NCI-H69 (cell line): ENCODE results near the gene PRKCE.

Source experiments
- DNase-seq: peaks from one replicate; lab custom pipeline; 2025; lab: John Stamatoyannopoulos, UW

The PRKCE gene

DNA sequence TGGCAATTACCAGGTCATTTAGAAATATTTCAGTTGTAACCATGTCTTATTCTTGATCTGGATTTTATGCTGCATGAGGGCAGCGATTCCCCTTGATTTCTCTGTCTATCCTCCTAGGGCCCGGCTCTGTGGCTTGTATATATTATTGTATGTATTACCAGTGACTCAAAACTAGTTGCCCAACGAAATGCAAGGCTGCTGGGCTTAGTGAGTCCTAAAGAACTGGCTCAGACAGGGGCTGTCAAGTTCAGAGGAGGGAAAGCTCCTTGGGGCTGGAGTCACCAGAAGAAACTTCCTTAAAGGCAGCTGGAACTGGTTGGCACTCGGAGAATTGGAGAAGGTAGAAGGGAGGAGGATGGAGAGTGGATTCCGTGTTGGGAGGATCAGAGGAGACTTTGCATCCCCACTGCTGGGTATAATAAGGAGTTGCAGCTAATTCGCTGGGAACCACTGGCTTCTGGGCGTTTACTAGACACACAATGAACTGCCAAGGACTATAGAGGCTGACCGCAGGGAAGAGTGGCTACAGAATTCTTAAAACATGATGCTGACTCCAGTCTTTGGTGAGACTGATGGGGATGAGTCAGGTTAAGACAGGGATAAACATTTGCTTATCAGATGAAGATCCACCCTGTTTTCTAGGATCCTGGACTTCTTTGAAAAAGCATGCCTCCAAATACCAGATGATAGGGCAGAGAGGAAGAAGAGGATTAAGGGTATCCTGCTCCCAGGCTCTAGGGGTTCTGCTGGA is 104.3 kb downstream of the PRKCE start:
- DNase-seq = no peak

DNA sequence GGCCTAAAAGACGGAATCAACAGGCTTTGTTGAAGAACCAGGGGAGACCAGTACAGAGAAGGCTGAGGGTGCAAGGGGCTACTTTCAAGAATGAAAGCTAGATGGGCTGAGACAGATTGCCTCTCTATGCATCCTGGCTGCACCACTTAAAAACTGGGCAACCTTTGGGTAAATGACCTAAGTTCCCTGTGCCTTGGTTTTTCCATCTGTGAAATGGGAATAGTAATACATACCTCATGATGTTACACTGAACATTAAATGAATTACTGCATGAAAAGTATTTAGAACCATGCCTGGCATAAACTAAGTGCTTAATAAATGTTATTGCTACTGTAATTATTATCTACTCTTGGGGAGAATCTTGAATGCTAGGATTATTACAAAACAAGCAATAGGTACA is 106.5 kb downstream of the PRKCE start:
- DNase-seq = no peak

DNA sequence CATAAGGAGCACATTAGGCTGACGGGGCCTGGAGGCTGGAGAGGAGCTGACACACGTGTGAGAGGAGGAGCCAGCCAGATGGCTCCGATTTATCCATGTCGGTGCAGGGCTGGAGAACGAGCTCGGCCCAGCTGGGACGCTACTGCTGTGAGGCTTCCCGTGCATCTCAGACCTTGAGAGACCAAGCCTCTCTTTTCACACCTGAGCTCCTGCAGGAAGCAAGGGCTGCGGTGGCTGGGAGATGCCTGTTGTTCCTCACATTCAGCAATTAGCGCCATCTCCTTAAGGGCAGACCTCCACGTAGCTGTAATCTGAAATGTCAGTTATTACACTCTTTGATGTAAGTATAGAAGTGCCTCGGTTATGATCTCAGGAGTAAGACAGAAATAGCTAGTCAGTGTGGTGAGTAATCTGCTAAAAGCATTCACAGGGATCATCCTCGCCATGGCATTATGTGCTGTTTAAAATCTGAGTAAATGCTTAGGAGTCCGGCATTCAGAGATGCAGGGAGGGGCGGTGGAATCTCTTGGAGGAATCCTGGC is 107.9 kb downstream of the PRKCE start:
- no peak for DNase-seq

DNA sequence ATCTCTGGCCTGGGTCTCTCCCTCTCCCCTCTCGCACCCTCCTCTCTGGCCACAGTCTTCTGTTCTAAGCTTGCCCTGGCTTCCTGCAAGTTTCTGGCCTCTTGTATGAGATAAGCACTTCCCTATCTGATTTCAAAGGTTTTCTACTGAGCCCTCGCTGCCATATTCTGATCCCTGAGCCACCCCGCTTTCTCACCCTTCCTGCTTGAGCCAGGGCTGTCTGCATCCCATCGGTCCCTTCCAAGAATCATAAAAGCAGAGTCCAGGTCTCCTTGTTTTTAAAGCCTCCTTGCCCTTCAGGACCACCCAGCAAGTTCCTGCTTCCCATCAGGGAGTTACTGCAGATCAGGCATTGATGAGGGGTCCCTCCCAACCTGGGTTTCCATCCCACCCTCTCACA is 110.2 kb downstream of the PRKCE start:
- no peak for DNase-seq

DNA sequence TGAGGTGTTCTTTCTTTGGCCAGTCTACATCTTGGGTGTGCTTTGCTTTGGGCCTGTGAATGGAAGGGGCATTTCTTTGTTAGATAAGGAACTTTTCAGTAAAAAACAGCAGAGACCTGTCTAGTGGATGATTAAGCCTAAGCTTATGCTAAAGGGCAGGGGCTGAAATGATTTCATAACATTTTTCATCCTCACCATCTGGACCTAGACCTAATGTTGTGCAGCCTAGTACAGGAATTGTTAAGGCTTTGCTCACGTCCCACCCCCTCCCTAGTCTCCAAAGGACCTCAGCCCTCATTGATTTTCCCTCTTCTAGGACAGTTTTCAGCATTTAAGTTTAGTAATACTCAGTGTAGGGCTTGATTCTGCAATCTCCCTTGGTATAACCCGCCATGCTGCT is 111.8 kb downstream of the PRKCE start:
- DNase-seq = no peak

DNA sequence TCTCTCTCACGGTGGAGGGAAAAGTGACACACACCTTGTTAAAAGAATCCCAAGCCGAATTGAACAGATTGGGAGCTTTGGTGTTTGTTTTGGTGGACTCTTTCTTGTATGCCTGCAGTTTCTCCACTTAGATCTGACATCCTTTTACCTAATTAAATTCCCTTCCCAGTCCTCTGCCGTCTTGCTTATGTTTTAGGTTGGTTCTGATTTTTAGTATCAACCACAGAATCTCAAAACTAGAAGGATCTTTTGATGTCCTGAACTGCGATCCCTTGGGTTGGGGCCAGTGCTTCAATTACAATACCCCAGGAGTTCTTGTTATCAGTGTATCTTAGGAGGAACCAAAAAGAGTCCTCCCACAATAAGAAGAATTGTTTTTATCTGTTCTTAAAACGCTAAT is 112.3 kb downstream of the PRKCE start:
- DNase-seq = no peak

DNA sequence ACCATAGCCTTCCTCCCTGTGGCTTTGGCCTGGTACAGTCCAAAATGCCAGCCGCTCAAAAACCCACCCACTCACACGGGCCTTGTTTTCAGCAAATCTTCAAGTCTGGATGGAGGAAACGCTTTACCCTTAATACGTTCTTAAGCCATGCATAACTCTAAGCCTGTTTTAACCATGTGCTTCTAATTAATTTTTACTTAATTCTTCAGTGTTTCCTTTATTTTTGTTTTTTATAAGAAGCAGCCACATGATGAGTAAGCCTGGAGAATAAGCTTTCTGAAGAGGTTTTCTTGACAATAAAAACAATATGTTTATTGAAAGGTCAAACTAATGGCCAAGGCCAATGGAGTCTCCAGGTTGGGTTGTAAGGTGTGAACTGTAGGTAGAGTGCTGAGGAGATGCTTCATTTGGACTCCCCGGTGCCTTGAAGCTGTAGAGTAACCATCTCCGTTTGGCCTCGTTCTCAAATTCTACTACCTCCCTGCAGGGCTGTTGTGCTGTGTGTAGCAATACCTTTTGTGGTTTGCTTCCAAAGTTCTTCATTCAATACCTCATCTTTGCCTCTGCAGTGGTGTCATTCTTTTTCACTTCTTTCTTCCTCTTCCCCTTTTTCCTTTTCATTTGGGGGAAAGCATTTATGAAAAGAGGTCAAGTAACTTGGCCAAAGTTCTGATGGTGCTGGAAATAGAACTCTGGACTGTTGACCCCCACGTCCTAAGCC is 113.7 kb downstream of the PRKCE start:
- DNase-seq = no peak

DNA sequence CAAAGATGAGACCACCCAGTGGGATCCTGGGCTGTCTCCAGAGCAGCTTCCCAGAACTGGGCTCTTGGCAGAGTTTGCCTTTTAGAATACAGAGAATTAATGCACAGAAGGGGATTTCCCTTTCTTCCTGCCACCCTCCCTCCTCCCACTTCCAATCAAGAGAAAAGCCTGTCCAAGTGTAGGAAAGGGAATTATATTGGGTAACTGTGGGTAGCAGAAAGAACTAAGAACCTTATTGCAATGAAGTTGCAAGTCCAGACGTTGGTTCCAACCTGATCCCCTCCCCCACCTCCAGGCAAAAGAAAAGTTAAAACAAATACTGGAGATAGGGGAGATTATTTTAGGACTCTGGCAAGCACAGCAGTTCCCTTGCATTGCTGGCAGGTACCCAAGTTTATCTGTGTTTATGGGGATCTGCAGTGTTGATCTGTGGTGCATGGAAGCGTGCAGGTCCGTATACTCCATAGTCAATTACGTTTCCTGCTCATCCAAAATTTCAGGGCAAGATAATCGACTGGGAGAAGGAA is 114.3 kb downstream of the PRKCE start:
- no peak for DNase-seq

DNA sequence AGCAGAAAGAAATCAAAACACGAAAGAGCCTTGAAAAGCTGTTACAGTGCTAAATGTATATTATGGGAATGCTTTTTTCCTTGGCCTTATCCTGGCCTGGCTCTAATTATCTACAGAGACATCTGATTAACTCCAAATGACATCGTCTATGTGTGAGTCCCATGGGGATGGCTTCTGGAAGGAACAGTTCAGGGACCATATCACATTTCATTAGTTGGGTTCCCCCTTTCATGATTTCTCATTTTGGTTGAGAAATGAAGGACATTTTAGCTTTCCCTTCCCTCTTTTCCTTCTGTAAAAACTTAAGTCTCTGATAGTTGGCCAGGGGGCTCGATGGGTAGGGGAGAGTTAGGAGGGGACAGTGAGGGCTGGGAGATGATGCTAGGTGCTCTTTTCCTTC is 116.7 kb downstream of the PRKCE start:
- no peak for DNase-seq

DNA sequence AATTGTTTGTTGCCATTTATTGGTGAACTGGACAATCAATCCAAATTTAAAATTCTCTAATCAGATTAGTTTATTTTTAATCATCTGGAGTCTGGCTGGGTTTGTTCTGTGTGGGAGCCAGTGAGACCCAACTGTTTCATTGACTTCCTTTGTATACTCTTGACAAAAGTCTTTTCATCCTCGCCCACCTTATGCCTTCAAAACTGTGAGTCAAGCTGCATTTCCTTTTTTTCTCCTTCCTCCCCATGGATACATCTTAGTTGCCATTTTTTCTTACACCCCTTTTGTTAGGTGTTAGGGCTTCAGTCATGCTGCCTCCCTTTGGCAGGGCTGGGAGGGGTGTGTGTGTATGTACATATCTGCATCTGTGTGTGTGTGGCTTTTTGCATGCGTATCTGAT is 117.6 kb downstream of the PRKCE start:
- DNase-seq = no peak

DNA sequence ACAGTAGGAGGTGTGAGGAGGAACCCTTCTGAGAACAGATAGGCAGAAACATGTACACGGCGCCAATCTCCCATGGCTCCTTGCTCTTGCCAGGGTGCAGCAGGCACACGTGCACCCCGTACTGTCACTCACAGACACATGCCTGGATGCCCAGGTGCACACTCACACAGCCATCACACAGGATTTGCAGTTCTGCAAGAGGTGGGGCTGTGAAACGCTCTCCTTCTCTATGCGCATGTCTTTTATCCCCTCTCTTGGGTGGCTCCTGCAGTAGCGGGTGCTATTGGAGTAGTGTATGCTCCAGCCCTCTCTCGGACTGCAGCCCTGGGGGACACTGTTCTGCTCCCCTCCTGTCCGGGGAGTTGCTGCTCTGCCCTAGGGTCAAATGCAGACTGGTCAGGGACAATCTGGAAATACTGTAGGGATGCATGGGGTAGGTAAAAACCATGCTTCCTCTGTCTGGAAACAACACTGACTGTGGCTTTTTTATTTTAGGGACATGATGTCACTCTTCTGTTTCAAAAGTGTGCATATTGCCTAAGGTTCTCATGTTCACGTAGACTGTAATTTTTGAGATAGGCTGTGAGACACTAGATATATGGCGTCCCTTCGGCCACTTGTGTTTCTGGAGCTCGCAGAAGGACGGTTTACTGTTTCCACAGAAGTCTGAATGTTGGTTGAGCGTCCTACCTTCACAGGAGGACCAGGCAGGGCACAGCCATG is 118.5 kb downstream of the PRKCE start:
- no peak for DNase-seq

DNA sequence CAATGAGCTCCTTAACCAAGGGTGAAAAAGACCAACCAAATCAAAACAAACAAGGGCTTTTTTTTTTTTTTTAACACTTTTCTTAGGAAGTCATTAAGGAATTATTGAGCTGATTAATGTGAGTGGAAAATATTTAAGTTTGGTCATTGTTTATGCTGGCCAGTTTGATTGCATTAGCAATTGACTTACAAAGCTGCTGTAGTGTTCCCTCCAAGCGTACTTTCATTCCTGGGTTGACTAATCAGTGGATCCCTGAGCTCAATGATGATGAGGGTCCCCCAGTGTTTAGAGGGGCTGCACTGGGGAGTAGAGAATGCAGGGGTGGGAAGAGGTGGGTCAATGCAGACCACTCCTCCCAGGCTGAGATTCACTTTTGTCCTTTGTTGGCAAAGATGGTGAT is 119.3 kb downstream of the PRKCE start:
- DNase-seq = no peak

DNA sequence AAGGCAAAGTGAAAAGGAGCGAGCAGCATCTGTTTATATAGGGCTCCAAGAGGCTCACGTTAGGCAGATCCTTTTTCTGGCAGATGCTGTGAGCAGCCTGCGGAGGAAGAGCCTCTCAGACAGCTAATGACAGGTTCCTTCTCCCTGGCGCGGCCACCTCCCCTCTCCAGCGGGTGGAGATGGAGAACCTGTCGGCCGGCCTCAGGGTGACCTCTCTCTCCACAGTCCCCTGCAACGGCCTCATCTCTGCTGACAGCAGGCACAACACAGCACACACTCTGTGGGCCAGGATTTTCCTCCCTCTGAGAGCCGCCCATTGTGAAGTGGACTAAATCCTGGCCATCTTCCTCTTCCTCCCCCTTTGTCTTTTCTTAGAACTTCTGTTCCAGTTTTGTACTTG is 119.8 kb downstream of the PRKCE start:
- DNase-seq = peak; percentile 81

DNA sequence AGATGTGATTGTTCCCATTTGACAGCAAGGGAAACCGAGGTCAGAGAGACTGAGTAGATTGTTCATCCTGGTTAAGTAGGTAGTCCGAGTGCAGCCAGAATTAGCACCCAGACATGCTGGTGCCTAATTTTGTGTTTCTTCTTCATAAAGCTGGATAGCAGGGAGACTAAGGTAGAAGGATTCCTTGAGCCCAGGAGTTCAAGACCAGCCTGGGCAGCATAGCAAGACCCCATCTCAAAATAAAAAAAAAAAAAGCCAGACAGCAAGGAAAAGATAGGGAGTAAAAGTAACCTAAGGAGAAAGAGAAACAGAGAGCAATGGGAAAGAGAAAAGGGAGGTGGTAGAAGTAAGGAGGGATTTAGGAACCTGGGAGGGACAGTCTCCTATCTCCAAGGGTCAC is 120.6 kb downstream of the PRKCE start:
- DNase-seq = no peak

DNA sequence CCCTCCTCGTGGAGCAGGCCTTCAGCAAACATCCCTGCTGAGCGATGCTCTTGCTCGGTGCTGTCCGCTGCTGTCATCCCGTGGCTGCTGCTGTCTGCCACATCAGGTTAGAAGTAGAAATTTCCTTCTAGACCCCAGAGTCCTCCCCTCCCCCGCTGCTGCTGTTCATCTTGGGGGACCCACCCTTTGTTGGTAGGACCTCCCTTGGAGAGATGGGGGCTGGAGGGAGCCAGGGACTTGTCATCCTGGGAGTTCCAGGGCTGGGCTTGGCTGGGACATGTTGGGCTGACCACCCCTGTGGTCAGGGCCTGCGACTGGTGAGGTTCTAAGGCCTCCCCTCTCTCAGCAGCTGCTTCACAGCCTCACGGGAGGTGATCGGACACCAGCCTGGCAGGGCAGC is 122.4 kb downstream of the PRKCE start:
- DNase-seq = no peak

DNA sequence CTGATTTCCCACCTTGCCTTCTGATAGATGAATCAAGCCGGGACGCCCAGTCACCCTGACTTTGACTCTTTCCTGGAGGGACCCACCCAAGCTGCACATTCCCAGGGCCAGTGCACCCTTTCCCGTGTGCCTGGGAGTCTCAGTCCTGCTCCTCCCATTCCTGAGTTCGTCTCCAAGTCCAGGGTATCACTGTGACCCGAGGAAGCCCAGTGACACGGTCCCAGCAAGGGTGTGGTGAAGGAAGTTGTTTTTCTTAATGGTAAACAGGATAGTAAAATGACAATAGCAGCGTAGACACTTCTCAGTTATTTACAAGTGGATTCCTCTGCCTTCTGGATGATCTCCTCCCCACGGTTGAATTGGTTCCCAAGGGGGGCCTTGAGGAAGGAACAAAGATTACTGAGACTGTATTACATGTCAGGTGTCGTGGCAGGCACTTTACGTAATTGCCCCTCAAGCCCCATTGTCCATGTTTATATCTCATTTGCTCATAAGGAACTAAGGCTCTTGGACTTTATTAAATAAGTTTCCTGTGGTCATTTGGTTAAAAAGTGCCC is 123.3 kb downstream of the PRKCE start:
- DNase-seq = no peak

DNA sequence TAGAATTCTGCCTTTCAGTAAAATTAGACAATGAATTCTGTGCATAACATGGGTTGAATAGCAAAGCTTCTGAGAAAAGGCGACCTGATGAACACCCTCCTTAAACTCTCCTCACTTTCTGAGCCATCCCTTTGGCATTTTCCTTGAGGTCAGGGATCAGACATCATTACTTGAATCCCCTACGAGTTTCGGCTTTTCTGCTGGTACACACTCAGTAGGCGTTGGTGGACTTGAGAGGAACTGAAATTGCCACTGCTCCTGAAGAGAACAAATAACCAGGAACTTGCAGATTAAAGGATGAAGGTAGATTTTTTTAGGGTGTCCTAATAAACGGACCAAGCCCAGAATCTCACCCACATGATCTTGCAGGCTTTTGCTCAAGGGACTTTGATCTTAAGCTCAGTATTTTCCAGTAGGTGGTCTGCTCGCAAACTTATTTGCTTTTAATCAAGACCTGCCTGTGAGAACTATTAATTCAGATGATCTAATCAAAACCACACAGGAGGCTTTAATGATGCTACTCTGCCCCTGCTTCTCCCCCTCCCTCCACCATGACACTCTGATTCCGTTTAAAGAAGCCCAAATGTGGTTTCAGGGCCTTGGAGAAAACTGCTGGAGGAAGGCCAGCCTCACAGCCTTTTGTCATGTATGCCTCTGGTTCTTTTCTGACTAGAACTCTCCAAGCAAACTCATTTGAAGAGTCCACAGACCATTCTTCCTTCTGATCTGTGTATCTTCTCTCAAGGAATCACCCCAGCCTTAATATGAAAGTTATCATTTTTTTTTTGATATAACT is 124.9 kb downstream of the PRKCE start:
- no peak for DNase-seq

DNA sequence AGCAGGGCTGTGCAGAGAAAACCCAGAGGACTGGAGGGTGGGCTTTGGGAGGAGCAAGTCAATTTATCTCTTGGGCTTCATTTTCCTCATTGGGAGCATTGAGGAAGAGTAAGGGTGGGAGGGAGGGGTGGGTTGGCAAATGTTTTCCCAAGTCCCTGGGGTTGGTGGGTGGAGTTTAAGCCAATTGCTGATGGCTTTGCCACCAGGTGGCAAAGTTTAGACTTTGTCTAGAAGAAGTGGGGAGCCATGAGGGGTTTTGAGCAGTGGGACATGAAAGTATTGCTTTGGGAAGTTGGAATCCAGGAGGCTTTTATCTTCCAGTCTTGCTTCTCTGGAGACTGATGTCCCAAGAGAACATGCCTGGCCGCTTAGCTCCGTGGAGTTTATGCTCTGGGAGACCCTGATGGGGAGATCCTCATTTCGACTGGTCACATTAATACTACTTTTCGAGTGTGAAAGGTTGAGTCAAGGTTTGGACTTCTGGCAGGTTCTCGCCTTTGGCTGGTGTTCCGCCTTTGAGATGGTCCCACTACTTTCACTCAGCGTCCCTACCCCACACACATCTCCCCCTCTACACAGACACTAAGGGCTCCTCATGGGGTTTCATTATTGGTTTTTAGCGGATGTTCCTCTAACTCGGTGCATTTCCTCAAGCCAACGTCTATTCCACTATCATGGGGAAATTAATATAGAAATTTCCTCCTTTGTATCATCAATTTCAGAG is 126.7 kb downstream of the PRKCE start:
- peak; percentile 12 for DNase-seq

DNA sequence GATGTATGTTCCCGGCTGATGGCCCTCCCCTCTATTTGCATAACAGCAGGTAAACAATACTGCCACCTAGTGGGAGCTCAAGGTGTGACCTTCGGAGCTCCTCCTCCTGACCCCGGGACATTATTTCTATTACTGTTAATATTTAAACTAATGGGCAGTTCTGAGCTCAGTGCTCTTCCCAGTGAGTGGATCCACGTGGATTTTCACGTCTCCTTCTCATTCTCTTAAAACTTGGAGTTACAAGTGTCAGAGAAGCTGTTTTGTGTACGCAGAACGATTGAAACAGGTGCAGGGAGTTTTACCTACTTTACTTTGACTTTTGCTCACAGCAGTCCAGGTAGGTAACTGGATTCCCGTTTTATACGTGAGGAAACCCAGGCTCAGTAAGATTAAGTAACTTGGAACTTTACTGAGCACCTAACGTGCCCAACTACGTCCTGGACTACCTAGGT is 127.3 kb downstream of the PRKCE start:
- DNase-seq = peak; percentile 67
